NCI-H2081 (cell line): Measurements from ENCODE around the gene PCBP3.
"Not testable (repeated sequence)": the region's sequence is repeated elsewhere in the genome, so short reads cannot be mapped to it uniquely, and the experiment has no call there.

Experiments used
- DNase-seq, 2 experiments: peaks; one replicate each; lab custom pipeline; 2025; lab: John Stamatoyannopoulos, UW

Gene PCBP3

GRCh38 chr21:45893740-45894449, 250.4 kb downstream of the PCBP3 start:
- DNase-seq, result no peak

DNA sequence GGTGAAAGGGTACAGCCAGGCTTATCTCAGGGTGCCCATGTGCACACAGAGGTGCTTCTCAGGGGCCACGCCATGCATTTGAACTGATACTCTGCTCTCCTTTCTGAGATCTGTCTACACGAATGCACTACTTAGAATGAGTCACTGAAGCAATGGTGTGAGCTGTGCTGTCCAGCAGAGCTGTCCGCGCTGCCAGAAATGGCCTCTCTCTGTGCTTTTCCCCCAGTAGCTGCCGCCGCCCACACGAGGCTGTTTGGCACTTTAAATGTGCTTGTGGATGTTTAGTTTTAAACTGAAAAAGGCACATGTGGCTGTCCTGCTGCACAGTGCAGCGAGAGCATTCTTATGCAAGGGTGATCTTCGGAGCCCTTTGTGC, 250.9 kb downstream of the PCBP3 start:
- DNase-seq, result no peak

- no peak for DNase-seq
Measured at GRCh38 chr21:45894906-45895777, 251.6 kb downstream of the PCBP3 start.

DNA sequence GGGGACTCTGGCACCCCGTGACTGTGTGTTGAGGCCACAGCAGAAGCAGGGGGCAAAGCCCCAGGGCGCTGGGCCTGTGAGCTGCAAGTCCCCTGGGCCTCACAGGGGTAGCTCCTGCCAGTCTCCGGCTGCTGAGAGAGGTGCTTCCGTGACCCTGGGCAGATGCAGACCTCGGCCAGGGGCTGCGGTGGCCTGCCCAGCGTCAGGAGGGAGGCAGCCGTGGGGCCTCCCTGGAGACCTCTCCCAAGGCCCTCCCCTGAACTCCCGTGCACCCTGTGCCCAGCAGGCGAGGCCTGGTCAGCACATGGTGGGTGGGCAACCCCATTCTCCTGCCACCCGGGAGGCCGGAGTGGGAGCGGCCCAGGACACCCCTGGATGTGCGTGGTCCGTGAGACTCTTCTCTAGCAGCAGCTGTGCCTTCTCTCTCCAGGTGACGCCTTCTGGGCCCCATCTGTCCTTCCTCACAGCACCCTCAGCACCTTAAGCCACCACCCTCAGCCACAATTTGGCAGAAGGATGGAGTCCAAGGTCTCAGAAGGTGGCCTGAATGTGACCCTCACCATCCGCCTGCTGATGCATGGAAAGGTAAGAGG, 252.3 kb downstream of the PCBP3 start:
- no peak for DNase-seq

DNA sequence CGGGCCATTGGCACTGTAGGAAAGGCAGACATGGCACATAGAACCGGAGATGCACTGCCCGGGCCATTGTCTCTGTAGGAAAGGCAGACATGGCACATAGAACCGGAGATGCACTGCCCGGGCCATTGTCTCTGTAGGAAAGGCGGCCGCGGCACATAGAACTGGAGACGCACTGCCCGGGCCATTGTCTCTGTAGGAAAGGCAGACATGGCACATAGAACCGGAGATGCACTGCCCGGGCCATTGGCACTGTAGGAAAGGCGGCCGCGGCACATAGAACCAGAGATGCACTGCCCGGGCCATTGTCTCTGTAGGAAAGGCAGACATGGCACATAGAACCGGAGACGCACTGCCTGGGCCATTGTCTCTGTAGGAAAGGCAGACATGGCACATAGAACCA, 252.9 kb downstream of the PCBP3 start:
- DNase-seq, result not testable (repeated sequence)

DNA sequence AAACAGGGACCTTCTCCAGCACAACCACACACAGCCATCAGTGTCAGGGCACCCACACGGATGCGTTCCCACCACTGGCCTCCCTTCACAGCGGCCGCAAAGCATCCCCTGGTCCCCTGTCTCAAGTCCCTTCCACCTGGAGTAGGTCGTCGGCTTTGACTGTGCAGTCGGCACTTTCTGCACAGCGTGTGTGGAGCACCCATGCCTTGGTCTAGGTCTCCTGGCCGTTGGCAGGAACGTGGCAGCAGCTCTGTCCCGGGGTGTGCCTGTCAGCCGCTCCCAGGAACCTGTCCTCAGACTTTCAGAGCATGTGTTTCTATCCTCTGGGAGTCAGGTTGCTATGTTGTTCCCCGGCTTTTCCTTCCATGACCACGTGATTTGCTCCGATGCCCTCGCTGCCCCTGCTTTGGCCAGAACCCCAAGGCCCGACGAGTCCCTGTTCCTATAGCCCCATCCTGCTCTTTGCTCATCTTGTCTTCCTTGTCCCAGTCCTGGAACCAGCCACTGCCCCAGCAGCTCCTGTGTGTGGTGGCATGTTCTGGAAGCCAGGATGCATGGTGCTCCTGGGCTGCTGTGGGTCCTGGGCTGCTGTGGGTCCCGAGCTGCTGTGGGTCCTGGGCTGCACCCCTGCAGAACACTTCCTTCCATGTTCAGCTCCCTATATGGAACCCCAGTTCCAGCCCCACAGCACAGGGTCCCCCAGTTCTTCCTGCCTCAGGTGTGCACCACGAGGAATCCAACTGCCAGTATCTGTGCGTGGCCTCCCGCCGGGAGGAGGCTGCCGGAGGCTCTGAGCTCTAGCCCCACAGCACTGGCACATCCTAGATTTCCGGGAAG, 253.9 kb downstream of the PCBP3 start:
- DNase-seq, result no peak

DNA sequence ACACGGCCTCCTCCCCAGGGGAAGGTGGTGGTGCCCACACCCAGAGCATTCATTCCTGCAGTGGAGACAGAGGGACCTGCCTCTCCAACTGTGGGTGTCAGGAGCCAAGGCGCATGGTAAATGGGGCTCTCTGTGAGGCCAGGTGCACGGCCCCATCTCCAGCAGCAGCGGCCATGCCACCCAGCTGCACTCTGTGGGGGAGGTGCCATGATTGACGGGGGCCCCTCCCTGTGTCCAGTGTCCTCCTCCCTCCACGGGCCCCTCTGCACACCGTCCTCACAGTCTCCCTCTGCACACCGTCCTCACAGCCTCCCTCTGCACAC, 254.5 kb downstream of the PCBP3 start:
- DNase-seq, result no peak

DNA sequence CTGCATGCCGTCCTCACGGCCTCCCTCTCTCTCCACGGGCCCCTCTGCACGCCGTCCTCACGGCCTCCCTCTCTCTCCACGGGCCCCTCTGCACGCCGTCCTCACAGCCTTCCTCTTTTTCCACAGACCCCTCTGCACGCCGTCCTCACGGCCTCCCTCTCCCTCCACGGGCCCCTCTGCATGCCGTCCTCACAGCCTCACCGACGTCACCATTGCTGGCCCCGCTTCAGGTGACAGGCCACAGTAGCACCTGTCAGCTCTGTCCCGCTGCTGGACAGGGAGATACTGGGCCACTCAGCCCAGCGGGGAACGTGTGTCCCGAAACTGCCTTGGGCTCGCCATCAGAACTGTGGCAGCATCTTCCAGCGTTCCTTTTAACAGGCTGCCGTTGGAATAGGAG, 255.3 kb downstream of the PCBP3 start:
- no peak for DNase-seq

DNA sequence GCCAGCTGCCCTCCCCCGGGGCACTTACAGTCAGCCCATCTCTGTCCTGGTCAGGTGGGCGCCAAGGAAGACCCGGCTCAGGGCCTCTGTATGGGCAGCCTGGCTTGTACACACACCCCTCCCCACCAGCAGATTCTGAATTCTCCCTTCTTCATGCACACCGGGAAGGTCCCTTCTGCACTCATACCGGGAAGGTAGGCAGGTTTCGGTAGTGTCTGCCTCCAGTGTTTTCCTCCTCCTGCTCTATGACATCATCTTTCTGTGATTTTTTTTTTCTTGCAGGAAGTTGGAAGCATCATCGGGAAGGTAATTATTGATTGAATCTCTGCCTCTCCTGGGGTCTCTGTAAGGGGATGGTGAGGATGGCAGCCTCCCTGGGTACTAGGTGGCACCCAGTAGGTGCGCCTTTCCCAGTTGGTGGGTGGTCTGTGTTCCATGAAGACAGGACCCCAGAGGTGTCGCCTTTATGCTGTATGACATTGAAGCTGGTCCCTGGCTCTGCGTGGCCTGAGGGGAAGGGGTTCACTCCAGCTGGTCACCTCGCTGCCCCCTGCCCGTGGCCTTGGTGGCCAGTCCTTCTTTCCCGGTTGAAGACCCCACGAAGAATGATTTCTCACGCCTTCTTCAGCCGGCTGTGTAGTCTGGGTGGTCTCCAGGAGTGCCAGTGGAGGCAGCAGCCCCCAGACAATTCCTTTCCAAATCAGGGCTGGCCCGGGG, 255.9 kb downstream of the PCBP3 start:
- DNase-seq, result no peak

GRCh38 chr21:45900034-45900868, 256.7 kb downstream of the PCBP3 start:
- no peak for DNase-seq

GRCh38 chr21:45901061-45901690, 257.7 kb downstream of the PCBP3 start:
- DNase-seq, result no peak

- no peak for DNase-seq
Measured at GRCh38 chr21:45902292-45902995, 258.9 kb downstream of the PCBP3 start.

DNA sequence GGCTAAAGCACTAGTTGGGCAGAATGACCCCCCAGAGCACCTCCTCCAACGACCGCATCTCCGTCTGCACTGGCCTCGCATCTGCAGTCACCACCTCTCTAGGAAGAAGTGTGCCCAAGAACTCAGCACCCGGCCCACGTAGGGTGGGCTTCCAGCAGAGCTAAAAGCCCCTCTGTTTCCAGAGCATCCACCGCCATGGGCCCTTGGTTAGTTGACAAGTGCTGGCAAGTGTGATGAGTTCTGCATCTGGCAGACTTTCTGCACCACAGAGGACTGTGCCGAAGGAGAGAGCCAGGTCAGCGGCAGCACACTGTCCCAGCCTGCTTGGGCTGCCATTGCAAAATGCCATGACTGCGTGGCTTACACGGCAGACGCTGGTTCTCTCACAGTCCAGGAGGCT, 261.7 kb downstream of the PCBP3 start:
- DNase-seq, result no peak

GRCh38 chr21:45906196-45906805, 262.8 kb downstream of the PCBP3 start:
- no peak for DNase-seq

DNA sequence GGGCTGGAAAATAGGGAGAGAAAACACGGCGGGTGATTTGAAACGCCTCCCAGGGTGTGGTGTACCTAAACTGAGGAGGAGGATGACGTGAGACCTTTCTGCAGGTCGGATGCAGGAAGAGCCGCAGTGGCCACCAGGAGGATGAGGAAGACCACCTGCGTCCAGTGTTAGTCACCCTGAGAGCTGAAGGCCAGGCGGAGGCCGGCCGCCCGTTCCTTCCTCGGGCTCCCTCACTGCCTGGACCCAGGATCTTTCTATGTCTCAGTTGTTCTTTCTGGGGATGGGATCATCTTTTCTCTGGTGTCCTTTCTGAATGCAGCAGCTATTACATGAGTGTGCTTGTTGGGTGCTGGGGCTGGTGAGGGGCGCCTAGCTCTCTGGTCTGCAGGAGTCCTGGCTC, 263.3 kb downstream of the PCBP3 start:
- DNase-seq, result no peak

- no peak for DNase-seq
Measured at GRCh38 chr21:45908536-45909237, 265.2 kb downstream of the PCBP3 start.

DNA sequence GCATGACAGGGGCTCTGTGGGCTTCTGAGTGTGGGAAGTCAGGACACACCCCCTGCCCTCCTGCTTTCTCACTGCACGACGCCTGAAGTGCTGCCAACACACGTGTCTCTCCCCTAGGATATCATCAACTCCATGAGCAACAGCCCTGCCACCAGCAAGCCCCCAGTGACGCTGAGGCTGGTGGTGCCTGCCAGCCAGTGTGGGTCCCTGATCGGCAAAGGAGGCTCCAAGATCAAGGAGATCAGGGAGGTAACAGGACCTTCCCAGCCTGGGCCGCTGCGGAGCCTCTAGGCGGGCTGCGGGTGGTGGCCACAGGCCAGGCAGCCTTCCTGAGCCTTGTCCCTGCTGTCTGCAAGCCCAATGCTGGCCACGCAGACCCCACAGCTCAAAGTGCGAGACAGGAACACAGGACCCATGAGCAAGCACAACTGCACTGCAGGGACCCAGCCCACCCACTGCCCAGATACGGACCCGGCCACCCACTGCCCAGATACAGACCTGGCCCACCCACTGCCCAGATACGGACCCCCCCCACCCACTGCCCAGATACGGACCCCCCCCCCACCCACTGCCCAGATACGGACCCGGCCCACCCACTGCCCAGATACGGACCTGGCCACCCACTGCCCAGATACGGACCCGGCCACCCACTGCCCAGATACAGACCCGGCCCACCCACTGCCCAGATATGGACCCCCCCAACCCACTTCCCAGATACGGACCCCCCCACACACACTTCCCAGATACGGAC, 265.9 kb downstream of the PCBP3 start:
- DNase-seq, result no peak

DNA sequence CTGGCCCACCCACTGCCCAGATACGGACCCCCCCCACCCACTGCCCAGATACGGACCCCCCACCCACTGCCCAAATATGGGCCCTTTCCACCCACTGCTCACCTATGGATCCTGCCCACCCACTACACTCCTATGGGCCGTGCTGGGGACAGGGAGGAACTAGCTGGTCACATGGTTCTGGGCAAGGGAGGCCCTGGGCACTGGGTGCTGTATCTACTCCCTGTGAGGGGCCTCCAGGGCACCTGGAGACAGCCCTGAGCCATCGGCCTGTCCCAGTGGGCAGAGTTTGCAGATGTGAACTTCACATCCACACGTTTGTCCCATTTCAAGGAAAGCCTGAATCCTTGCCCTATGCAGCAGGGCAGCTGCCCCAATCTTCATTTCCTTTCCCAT, 266.6 kb downstream of the PCBP3 start:
- DNase-seq, result no peak
